Loucy (cell line): ENCODE data around the gene PHPT1.
A peak's percentile ranks its signal among the peaks of the same experiment; 100 is the strongest.

ENCODE experiments used
- H2AFZ ChIP-seq: fragments of 200-600 bp; sonication (generic); 2 replicates; pipeline ENCODE4 v1.6.0; 2016; ENCODE audit warnings: antibody characterized with exemption, mild to moderate bottlenecking, low read length, moderate library complexity
- H3F3A ChIP-seq: fragments of 200-600 bp; 2 replicates; pipeline ENCODE4 v1.6.0; 2016; ENCODE audit warnings: antibody characterized with exemption, low read depth, mild to moderate bottlenecking
- H3K27me3 ChIP-seq: fragments of 200-600 bp; sonication (generic); 2 replicates; pipeline ENCODE4 v1.6.1; 2014; ENCODE audit warnings: low read length, mild to moderate bottlenecking; ENCODE audit not compliant: insufficient read depth, poor library complexity, severe bottlenecking
- H3K36me3 ChIP-seq: fragments of 200-600 bp; sonication (generic); 2 replicates; pipeline ENCODE4 v1.6.1; 2016; ENCODE audit warnings: low read length; ENCODE audit not compliant: insufficient read depth
- H3K4me1 ChIP-seq: fragments of 200-600 bp; sonication (generic); 2 replicates; pipeline ENCODE4 v1.5.1; 2014; ENCODE audit warnings: low read length, mild to moderate bottlenecking; ENCODE audit not compliant: insufficient read depth, poor library complexity, severe bottlenecking
- H3K4me2 ChIP-seq: fragments of 200-600 bp; sonication (generic); 2 replicates; pipeline ENCODE4 v1.6.0; 2014; ENCODE audit warnings: antibody characterized with exemption, low read length, low read depth, mild to moderate bottlenecking; ENCODE audit not compliant: poor library complexity, severe bottlenecking
- H3K4me3 ChIP-seq: fragments of 200-600 bp; sonication (generic); 2 replicates; pipeline ENCODE4 v1.5.1; 2014; ENCODE audit warnings: low read length, mild to moderate bottlenecking, mixed read lengths; ENCODE audit not compliant: poor library complexity, severe bottlenecking
- H3K79me2 ChIP-seq: fragments of 200-600 bp; sonication (generic); 2 replicates; pipeline ENCODE4 v1.6.1; 2014; ENCODE audit warnings: low read length; ENCODE audit not compliant: insufficient read depth
- H3K9ac ChIP-seq: fragments of 200-600 bp; sonication (generic); 2 replicates; pipeline ENCODE4 v1.6.0; 2014; ENCODE audit warnings: mild to moderate bottlenecking, low read depth, low read length, moderate library complexity; ENCODE audit not compliant: poor library complexity, severe bottlenecking
- H3K9me2 ChIP-seq: fragments of 200-600 bp; sonication (generic); replicated peaks from 2 replicates; pipeline ENCODE4 v1.6.1; 2016; ENCODE audit warnings: low read depth, low read length, mixed read lengths
- H3K9me3 ChIP-seq: fragments of 200-600 bp; sonication (generic); 2 replicates; pipeline ENCODE4 v1.6.1; 2014; ENCODE audit warnings: mild to moderate bottlenecking, antibody characterized with exemption, low read length, low read depth; ENCODE audit not compliant: insufficient read depth
- H4K20me1 ChIP-seq: fragments of 200-600 bp; sonication (generic); 2 replicates; pipeline ENCODE4 v1.6.0; 2014; ENCODE audit warnings: antibody characterized with exemption, low read length, mild to moderate bottlenecking; ENCODE audit not compliant: insufficient read depth, poor library complexity, severe bottlenecking
- CTCF ChIP-seq: fragments of 200-600 bp; sonication (generic); conservative IDR thresholded peaks from 2 replicates; pipeline ENCODE4 v1.5.1; 2014; ENCODE audit warnings: mild to moderate bottlenecking, antibody characterized with exemption, low read length
- EZH2phosphoT487 ChIP-seq: fragments of 200-600 bp; IDR thresholded peaks from 2 replicates; pipeline ENCODE4 v1.6.1; 2018; ENCODE audit warnings: antibody characterized with exemption, mild to moderate bottlenecking, moderate library complexity, borderline replicate concordance

Gene PHPT1

GRCh38 chr9:136808075-136808805 is 41.0 kb upstream of the PHPT1 start:
- Histone ChIP-seq H3K9me3 (no peaks in the 10 kb centered on the region), H4K20me1 (peaks cover 41% of the 10 kb centered on the region), H3K9me2 (no peaks in the 10 kb centered on the region), H3F3A (no peaks in the 10 kb centered on the region), H2AFZ (peak overlapping the region; percentile 86), H3K79me2 (peaks cover 66% of the 10 kb centered on the region), H3K27me3 (no peaks in the 10 kb centered on the region), H3K4me3 (peak overlapping the region; percentile 84), H3K36me3 (no peaks in the 10 kb centered on the region), H3K4me1 (peaks cover 53% of the 10 kb centered on the region), H3K9ac (peak overlapping the region; percentile 70), H3K4me2 (peak overlapping the region; percentile 91)
- TF ChIP-seq CTCF (no peak; the same call in 1 of the 2 replicates), EZH2phosphoT487 (no peak)

- Histone ChIP-seq H3K9me2 (no peaks in the 10 kb centered on the region), H3K36me3 (no peaks in the 10 kb centered on the region), H3K4me2 (peak overlapping the region; percentile 91), H3F3A (no peaks in the 10 kb centered on the region), H3K9ac (peak overlapping the region; percentile 70), H3K4me1 (peaks cover 54% of the 10 kb centered on the region), H3K79me2 (peaks cover 71% of the 10 kb centered on the region), H4K20me1 (peaks cover 41% of the 10 kb centered on the region), H2AFZ (no peak overlapping the region), H3K27me3 (no peaks in the 10 kb centered on the region), H3K4me3 (peak overlapping the region; percentile 84), H3K9me3 (no peaks in the 10 kb centered on the region)
- TF ChIP-seq CTCF (no peak), EZH2phosphoT487 (no peak)
These were observed 40.4 kb upstream of the PHPT1 start for GRCh38 chr9:136808806-136809158.

- Histone ChIP-seq H3K9ac (no peak overlapping the region), H3F3A (no peaks in the 10 kb centered on the region), H2AFZ (no peak overlapping the region), H4K20me1 (peaks cover 17% of the 10 kb centered on the region), H3K36me3 (no peaks in the 10 kb centered on the region), H3K9me3 (no peaks in the 10 kb centered on the region), H3K4me2 (no peak overlapping the region), H3K27me3 (no peaks in the 10 kb centered on the region), H3K4me3 (no peak overlapping the region), H3K4me1 (peaks cover 28% of the 10 kb centered on the region), H3K79me2 (peaks cover 45% of the 10 kb centered on the region), H3K9me2 (no peaks in the 10 kb centered on the region)
- no peak for TF ChIP-seq EZH2phosphoT487
- no peak for TF ChIP-seq CTCF
These were observed 34.3 kb upstream of the PHPT1 start for GRCh38 chr9:136814725-136815421.
